ENCODE results near the gene WSB2.

DNA sequence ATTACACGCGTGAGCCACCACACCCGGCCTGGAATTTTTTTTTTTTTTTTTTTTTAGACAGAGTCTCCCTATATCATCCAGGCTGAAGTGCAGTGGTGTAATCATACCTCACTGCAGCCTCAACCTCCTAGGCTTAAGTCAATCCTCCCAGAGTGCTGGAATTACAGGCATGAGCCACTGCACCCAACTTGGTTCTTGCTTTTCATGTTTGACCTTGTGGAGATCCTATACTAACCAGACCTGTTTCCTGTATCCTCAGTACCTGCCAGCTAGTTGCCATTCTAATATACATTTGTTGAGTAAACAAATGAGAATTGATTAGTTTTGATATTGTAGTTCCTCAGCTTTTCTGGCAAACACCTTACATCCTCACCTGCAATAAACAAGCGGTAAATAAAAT, 46.0 kb upstream of the WSB2 start:
- TF ChIP-seq CSDC2 (CRISPR knock-in tag; IDR thresholded peaks at IDR 0.05) (no peak), RARB (CRISPR knock-in tag; IDR thresholded peaks at IDR 0.05) (no peak), ESRRG (CRISPR knock-in tag; IDR thresholded peaks at IDR 0.05) (no peak), BACH2 (CRISPR knock-in tag; IDR thresholded peaks at IDR 0.05; ENCODE audit: borderline replicate concordance) (no peak), ZNF70 (CRISPR knock-in tag; IDR thresholded peaks at IDR 0.05) (no peak), GLIS3 (CRISPR knock-in tag; IDR thresholded peaks at IDR 0.05) (no peak), ZNF8 (CRISPR knock-in tag; IDR thresholded peaks at IDR 0.05) (no peak)
- TF ChIP-seq, protein P1, sequence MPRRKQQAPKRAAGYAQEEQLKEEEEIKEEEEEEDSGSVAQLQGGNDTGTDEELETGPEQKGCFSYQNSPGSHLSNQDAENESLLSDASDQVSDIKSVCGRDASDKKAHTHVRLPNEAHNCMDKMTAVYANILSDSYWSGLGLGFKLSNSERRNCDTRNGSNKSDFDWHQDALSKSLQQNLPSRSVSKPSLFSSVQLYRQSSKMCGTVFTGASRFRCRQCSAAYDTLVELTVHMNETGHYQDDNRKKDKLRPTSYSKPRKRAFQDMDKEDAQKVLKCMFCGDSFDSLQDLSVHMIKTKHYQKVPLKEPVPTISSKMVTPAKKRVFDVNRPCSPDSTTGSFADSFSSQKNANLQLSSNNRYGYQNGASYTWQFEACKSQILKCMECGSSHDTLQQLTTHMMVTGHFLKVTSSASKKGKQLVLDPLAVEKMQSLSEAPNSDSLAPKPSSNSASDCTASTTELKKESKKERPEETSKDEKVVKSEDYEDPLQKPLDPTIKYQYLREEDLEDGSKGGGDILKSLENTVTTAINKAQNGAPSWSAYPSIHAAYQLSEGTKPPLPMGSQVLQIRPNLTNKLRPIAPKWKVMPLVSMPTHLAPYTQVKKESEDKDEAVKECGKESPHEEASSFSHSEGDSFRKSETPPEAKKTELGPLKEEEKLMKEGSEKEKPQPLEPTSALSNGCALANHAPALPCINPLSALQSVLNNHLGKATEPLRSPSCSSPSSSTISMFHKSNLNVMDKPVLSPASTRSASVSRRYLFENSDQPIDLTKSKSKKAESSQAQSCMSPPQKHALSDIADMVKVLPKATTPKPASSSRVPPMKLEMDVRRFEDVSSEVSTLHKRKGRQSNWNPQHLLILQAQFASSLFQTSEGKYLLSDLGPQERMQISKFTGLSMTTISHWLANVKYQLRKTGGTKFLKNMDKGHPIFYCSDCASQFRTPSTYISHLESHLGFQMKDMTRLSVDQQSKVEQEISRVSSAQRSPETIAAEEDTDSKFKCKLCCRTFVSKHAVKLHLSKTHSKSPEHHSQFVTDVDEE (CRISPR knock-in tag; IDR thresholded peaks at IDR 0.05) = no peak
- TF ChIP-seq, protein P2, sequence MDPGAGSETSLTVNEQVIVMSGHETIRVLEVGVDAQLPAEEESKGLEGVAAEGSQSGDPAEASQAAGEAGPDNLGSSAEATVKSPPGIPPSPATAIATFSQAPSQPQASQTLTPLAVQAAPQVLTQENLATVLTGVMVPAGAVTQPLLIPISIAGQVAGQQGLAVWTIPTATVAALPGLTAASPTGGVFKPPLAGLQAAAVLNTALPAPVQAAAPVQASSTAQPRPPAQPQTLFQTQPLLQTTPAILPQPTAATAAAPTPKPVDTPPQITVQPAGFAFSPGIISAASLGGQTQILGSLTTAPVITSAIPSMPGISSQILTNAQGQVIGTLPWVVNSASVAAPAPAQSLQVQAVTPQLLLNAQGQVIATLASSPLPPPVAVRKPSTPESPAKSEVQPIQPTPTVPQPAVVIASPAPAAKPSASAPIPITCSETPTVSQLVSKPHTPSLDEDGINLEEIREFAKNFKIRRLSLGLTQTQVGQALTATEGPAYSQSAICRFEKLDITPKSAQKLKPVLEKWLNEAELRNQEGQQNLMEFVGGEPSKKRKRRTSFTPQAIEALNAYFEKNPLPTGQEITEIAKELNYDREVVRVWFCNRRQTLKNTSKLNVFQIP (CRISPR knock-in tag; IDR thresholded peaks at IDR 0.05; ENCODE audit: borderline replicate concordance, low read depth) = no peak
